Omental fat pad (tissue), 4 donors: ENCODE results near the gene MAGI2. TPM values are rescaled to one million over a fixed set of nuclear protein-coding genes. Genes with fewer than 3 reads are reported as not detected.

ENCODE experiments used
- ATAC-seq: fragments of 150-250 bp; one replicate; pipeline ENCODE4 v1.9.1; 2016; ENCODE audit warnings: mild to moderate bottlenecking, moderate library complexity; ENCODE audit not compliant: low FRiP score
- DNase-seq: peaks from one replicate; pipeline ENCODE4 v3.0.0-alpha.2; 2019; ENCODE audit warnings: low spot score
- CTCF ChIP-seq, 3 donors: fragments of 450-650 bp; IDR thresholded peaks; one replicate each; pipeline ENCODE4 v1.5.1; 2016 to 2017; ENCODE audit warnings: antibody characterized with exemption in 3 of 3, mild to moderate bottlenecking in 3 of 3, moderate library complexity in 2 of 3
- total RNA-seq, 4 donors: library from RNA; depleted of rRNA; stranded (reverse); fragments of >200 nt; gene quantifications; one replicate each; pipeline ENCODE4 v1.1.0, GENCODE V29; 2016

MAGI2 gene
- total RNA-seq, 4 donors from 2014 or later, result 9.3 to 20.6 (median 13.2) TPM

DNA sequence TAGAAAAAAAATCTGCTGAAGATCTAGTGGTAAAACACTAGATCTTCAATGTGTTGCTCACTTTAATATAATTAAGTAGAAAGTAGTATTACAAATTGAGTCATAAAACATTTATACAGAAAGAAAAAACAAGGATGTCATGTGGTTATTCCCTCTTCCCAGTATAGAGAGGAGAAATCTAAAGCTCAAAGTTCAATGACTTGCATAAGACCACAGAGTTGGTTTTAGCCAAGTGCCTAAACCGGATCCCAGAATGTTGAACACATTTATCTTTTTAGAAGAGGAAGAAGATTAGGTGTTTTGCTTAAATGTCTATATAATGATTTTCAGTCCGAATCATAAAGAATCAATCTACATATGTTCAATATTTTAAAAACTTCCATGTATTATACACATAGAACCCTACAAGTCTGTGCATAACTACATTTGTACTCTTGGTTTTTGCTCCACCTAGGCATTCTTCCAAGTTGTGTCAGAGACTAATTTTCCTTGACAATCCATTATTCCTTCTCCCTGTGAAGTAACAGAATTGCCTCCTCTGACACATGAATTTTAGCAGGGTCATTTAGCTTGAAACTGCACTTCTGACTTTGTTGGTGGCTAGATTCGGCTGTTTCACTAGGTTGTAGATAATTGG, 389.2 kb downstream of the MAGI2 start:
- ATAC-seq (no peak), DNase-seq (no peak)

DNA sequence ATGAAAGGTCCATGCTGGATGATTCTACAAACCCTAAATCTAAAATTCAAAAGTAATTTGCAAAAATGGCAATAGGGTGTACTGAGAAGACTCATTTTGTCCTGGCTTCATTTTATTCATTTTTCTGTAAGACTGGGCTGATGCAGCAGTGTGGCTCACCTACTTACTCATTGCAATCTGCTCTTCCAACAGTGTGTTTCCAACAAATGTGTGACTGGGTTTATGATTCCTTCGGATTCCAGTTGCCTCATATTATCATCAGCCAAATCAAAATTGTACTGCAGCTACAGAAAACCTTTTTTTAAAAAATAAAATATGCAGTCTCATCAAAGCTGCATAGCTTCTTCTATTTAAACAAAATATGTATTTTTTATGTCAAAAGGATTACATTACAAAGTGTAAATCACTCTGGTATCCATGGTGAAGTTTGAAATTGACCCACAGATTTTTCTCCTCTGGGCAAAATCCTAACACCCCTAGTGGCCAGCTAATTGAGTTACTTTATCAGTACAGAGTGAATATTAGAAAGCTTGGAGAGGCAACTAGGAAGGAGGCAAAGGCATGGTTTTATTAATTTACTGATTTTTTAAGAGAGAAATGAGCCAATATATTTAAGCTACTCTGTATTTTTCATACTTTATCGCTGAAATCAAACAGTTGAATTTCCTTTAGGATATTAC, 390.3 kb downstream of the MAGI2 start:
- ATAC-seq (no peak), DNase-seq (no peak)
- no peak for TF ChIP-seq CTCF (IDR thresholded peaks at IDR 0.05)

More for the DNA sequence above, 389.2 kb downstream of the MAGI2 start:
- TF ChIP-seq CTCF (IDR thresholded peaks at IDR 0.05), result no peak

GRCh38 chr7:79060498-79060897, 393.0 kb downstream of the MAGI2 start:
- ATAC-seq (no peak), DNase-seq (no peak)
- no peak for TF ChIP-seq CTCF (IDR thresholded peaks at IDR 0.05)

- no peak for DNase-seq
- no peak for ATAC-seq
- TF ChIP-seq CTCF (IDR thresholded peaks at IDR 0.05), result no peak
Observed at GRCh38 chr7:79055722-79056415, 397.6 kb downstream of the MAGI2 start.

DNA sequence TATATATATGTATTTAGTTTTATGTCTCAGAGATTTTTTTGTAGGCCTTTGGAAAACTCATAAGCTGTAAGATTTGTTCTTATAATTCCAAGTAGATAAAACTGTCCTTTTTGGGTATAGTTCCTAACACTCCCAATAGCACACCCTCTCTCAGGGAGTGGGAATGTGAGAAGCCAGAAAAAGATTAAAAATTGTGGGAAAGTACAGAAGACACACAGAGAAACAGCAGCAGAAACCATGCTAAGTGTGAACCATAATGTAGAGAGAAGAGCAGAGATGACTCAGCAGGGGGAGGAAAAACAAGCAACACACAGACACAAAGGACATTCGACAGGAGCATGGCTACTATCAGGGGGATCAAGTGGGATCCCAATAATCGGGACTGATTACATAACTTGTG, 401.6 kb downstream of the MAGI2 start:
- DNase-seq (no peak), ATAC-seq (no peak)
- no peak for TF ChIP-seq CTCF (IDR thresholded peaks at IDR 0.05)

DNA sequence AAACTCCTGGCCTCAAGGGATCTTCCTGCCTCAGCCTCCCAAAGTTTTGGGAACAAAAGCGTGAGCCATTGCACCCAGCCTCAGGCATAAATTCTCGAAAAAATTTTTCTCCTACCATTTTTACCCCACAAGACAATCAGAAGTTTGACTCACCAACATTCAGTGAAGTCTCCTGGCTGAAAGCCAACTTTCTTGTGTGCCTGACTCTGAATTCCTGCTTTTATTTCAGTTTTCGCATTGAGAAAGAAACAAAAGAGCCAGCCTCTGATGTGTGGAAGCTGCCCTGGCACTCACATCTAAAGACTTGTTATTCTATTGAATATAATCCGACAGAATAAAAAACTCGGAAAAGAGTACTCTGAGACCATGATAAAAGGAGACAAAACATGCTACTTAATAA, 402.9 kb downstream of the MAGI2 start:
- TF ChIP-seq CTCF (IDR thresholded peaks at IDR 0.05), result no peak

More for the DNA sequence above, 402.9 kb downstream of the MAGI2 start:
- ATAC-seq (no peak), DNase-seq (no peak)
